ENCODE measurements around the gene ADGRD1.

Gene ADGRD1

DNA sequence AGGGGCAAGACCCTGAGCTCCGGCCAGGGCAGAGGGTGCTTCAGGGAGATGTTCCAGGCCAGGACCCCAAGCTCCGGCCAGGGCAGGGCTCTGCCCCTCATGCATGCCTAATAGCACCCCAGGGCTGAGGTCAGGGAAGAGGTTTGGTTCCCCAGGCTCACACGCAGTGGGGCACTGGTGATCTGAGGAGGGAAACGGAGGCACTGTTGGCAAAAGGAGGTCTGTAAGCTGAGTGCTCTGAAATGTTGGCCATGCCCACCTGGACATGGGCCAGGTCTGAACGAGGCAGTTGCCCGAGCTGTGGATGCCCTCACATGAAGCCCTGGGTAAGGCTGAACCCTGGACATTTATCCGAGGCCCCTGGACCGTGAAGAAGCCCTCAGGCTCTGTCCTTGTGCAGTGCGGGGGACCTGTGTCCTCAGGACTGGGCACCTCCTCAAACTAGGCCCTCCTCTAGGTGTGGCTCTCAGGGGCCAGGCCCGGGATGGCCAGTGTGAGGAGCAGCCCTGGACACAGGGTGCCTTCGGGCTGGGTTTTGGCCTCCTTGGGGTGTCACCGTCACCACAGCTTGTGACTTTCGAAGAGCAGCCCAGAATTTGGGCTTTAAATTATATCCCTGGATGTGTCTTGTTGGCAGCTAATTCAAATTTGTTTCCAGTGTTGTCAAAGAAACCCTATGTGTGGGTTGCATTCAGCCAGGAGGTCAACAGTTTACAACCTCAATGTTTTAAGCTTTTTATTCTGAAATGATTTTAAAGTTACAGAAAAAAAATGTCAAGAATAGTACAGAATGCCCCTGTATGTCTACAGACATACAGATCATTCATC, 66.8 kb downstream of the ADGRD1 start:
- no peaks in the 10 kb centered on the region for H3K36me3 Mint-ChIP-seq (ENCODE audit: low read depth)
- no peak overlapping the region for H3K27ac Mint-ChIP-seq
- H3K4me3 Mint-ChIP-seq, result no peak overlapping the region
- H3K27me3 Mint-ChIP-seq (ENCODE audit: low read depth), result no peaks in the 10 kb centered on the region
- H3K9me3 Mint-ChIP-seq, result no peaks in the 10 kb centered on the region
- H3K4me1 Mint-ChIP-seq (ENCODE audit: low read depth), result no peaks in the 10 kb centered on the region

DNA sequence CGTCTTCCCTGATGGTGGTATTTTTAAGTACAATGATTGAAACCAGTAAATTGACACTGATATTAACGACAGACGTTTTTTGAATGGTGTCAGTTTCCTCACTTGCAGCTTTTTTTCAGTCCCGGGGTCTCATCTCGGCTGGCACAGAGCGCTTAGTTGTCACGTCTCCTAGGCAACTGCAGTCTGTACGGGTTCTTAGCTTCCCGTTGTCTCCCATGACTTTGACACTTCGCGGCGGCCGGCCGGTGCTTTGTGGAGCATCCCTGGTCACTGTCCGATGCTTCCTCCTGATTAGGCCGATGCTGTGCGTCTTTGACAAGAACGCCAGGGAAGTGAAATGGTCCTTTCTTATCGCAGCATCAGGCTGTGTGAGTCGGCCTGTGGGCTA, 67.4 kb downstream of the ADGRD1 start:
- H3K36me3 Mint-ChIP-seq (ENCODE audit: low read depth), result no peaks in the 10 kb centered on the region
- H3K4me3 Mint-ChIP-seq, result no peak overlapping the region
- H3K27me3 Mint-ChIP-seq (ENCODE audit: low read depth), result no peaks in the 10 kb centered on the region
- H3K9me3 Mint-ChIP-seq, result no peaks in the 10 kb centered on the region
- no peak overlapping the region for H3K27ac Mint-ChIP-seq
- no peaks in the 10 kb centered on the region for H3K4me1 Mint-ChIP-seq (ENCODE audit: low read depth)

GRCh38 chr12:131024026-131024425, 70.3 kb downstream of the ADGRD1 start:
- Mint-ChIP-seq H3K27ac (no peak overlapping the region), H3K9me3 (no peaks in the 10 kb centered on the region), H3K36me3 (ENCODE audit: low read depth) (no peaks in the 10 kb centered on the region), H3K4me3 (no peak overlapping the region), H3K4me1 (ENCODE audit: low read depth) (no peaks in the 10 kb centered on the region), H3K27me3 (ENCODE audit: low read depth) (no peaks in the 10 kb centered on the region)

GRCh38 chr12:131024721-131025120, 71.0 kb downstream of the ADGRD1 start:
- no peaks in the 10 kb centered on the region for H3K36me3 Mint-ChIP-seq (ENCODE audit: low read depth)
- H3K27ac Mint-ChIP-seq, result no peak overlapping the region
- no peak overlapping the region for H3K4me3 Mint-ChIP-seq
- H3K4me1 Mint-ChIP-seq (ENCODE audit: low read depth), result no peaks in the 10 kb centered on the region
- H3K9me3 Mint-ChIP-seq, result no peaks in the 10 kb centered on the region
- H3K27me3 Mint-ChIP-seq (ENCODE audit: low read depth), result no peaks in the 10 kb centered on the region

DNA sequence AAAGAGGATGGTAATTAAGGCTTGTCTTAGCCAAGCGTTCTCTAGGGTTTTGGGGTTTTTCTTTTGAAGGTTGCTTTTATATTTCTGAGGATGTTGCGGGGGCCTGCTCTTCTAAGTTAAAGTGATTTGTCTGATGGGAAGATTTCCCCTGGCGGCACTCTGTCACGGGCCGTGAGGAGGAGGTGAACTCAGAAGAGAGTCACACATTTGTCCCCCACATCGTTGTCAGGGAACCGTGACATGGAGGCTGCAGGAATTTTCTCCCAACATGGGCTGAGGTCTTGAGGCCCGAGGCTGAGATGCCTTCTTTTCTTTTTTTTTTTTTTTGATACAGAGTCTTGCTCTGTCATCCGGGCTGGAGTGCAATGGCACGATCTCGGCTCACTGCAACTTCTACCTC, 71.5 kb downstream of the ADGRD1 start:
- Mint-ChIP-seq H3K4me1 (ENCODE audit: low read depth) (no peaks in the 10 kb centered on the region), H3K27ac (no peak overlapping the region), H3K36me3 (ENCODE audit: low read depth) (no peaks in the 10 kb centered on the region), H3K9me3 (no peaks in the 10 kb centered on the region), H3K4me3 (no peak overlapping the region), H3K27me3 (ENCODE audit: low read depth) (no peaks in the 10 kb centered on the region)

DNA sequence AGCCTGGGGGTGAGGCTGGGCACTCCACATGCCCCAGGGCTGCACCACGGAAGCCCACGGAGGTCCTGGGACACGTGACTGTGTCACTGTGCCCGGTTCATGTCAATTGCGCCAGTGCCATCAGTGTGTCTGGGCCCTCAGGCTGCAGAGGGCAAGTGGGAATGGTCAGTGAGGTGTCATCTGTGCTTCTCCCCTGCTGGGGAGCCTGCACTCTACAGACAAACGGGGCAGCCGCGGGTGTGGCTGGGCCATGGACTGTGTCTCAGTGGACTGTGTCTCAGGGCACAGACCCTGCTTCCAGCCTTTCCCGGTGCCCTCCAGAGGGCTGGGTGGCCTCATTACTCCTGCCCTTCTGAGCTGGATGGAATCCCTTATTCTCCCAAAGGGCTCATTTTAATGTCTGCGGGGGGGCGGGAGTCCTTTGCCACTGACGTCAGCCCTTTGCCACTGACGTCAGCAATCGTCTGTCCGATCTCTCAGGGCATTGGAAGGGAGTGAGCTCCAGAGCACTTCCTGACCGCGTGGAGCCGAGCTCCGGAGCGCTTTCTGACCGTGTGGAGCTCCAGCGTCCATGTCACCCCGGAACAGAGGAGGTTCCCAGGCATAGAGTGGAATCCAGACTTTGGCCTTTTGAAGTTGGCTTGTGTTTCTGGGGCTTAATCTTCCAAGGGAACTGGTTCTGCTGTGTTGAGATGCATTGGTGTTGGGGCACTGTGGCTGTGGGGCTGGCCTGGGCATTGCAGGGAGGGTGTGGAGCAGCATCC, 72.4 kb downstream of the ADGRD1 start:
- Mint-ChIP-seq H3K9me3 (no peaks in the 10 kb centered on the region), H3K27ac (no peak overlapping the region), H3K36me3 (ENCODE audit: low read depth) (no peaks in the 10 kb centered on the region), H3K27me3 (ENCODE audit: low read depth) (no peaks in the 10 kb centered on the region), H3K4me1 (ENCODE audit: low read depth) (no peaks in the 10 kb centered on the region), H3K4me3 (no peak overlapping the region)

- no peak overlapping the region for H3K27ac Mint-ChIP-seq
- H3K36me3 Mint-ChIP-seq (ENCODE audit: low read depth), result no peaks in the 10 kb centered on the region
- no peaks in the 10 kb centered on the region for H3K9me3 Mint-ChIP-seq
- H3K27me3 Mint-ChIP-seq (ENCODE audit: low read depth), result no peaks in the 10 kb centered on the region
- no peaks in the 10 kb centered on the region for H3K4me1 Mint-ChIP-seq (ENCODE audit: low read depth)
- H3K4me3 Mint-ChIP-seq, result no peak overlapping the region
Measured at GRCh38 chr12:131026754-131027153, 73.0 kb downstream of the ADGRD1 start.

DNA sequence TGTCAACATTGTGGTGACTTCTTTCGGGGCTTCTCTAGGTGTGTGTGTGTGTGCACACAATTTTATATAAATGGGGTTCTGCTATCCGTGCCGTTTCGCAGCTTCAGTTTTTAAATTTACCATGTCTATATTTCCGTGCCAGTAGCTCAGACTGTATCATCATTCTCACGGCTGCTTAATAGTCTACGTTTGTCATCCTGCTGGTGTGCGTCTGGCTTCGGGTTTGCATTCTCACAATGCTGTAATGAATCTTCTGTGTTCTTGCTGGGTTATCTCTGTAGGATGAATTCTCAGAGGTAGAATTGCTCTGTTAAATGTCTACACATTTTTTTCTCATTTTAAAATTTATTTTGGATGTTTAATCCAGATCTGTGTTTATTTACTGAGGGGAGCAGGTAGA, 73.6 kb downstream of the ADGRD1 start:
- H3K9me3 Mint-ChIP-seq, result no peaks in the 10 kb centered on the region
- no peak overlapping the region for H3K4me3 Mint-ChIP-seq
- H3K4me1 Mint-ChIP-seq (ENCODE audit: low read depth), result no peaks in the 10 kb centered on the region
- no peak overlapping the region for H3K27ac Mint-ChIP-seq
- no peaks in the 10 kb centered on the region for H3K27me3 Mint-ChIP-seq (ENCODE audit: low read depth)
- H3K36me3 Mint-ChIP-seq (ENCODE audit: low read depth), result no peaks in the 10 kb centered on the region

GRCh38 chr12:131027876-131028586, 74.3 kb downstream of the ADGRD1 start:
- no peak overlapping the region for H3K4me3 Mint-ChIP-seq
- no peaks in the 10 kb centered on the region for H3K9me3 Mint-ChIP-seq
- H3K27ac Mint-ChIP-seq, result no peak overlapping the region
- no peaks in the 10 kb centered on the region for H3K4me1 Mint-ChIP-seq (ENCODE audit: low read depth)
- H3K36me3 Mint-ChIP-seq (ENCODE audit: low read depth), result no peaks in the 10 kb centered on the region
- no peaks in the 10 kb centered on the region for H3K27me3 Mint-ChIP-seq (ENCODE audit: low read depth)

DNA sequence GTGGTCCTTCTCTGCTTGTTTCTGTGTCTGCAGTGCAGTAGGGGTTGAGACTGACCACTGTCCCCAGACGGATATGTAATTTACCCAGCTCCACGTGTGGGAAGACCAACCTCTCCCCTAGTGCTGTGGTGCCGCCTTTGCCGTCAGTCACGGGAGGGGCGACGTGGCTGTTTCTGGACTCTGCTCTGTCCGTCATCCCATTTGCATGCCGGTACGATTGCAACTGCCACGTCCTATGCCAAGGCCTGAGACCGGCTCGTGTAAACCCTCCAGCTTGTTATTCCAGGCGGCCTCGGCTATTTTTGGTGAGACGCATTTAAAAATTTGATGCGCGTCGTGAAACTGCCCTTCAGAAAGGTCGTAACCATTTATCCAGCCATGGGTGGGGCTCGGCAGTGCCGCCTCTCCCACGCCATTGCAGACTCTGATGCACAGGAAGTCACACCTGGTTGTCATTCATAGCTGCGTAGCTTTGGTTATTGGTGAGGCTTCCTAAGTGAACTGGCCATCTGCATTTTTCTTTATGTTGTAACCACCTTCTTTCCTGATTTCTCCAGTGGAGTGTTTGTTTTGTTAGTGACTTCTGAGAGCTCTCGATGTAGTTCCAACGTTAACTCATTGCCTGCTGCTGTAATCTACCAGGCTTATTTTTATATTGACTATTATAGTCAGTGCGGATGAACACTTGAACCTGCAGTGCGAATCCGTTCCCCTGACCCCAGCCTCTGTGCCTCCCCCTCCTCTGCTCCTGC, 75.1 kb downstream of the ADGRD1 start:
- Mint-ChIP-seq H3K27me3 (ENCODE audit: low read depth) (no peaks in the 10 kb centered on the region), H3K27ac (no peak overlapping the region), H3K36me3 (ENCODE audit: low read depth) (no peaks in the 10 kb centered on the region), H3K9me3 (no peaks in the 10 kb centered on the region), H3K4me1 (ENCODE audit: low read depth) (no peaks in the 10 kb centered on the region), H3K4me3 (no peak overlapping the region)

- Mint-ChIP-seq H3K4me3 (no peak overlapping the region), H3K4me1 (ENCODE audit: low read depth) (no peaks in the 10 kb centered on the region), H3K27ac (no peak overlapping the region), H3K9me3 (no peaks in the 10 kb centered on the region), H3K36me3 (ENCODE audit: low read depth) (no peaks in the 10 kb centered on the region), H3K27me3 (ENCODE audit: low read depth) (no peaks in the 10 kb centered on the region)
Measured at GRCh38 chr12:131030472-131031328, 77.0 kb downstream of the ADGRD1 start.

GRCh38 chr12:131032082-131032750, 78.5 kb downstream of the ADGRD1 start:
- Mint-ChIP-seq H3K27me3 (ENCODE audit: low read depth) (no peaks in the 10 kb centered on the region), H3K4me3 (no peak overlapping the region), H3K27ac (no peak overlapping the region), H3K36me3 (ENCODE audit: low read depth) (no peaks in the 10 kb centered on the region), H3K9me3 (peaks cover 10% of the 10 kb centered on the region), H3K4me1 (ENCODE audit: low read depth) (no peaks in the 10 kb centered on the region)

- H3K27ac Mint-ChIP-seq, result no peak overlapping the region
- H3K36me3 Mint-ChIP-seq (ENCODE audit: low read depth), result no peaks in the 10 kb centered on the region
- peaks cover 15% of the 10 kb centered on the region for H3K9me3 Mint-ChIP-seq
- H3K4me3 Mint-ChIP-seq, result no peak overlapping the region
- H3K4me1 Mint-ChIP-seq (ENCODE audit: low read depth), result no peaks in the 10 kb centered on the region
- H3K27me3 Mint-ChIP-seq (ENCODE audit: low read depth), result no peaks in the 10 kb centered on the region
Measured at GRCh38 chr12:131033486-131033885, 79.8 kb downstream of the ADGRD1 start.
